Measurements from ENCODE around the gene C4orf50.
"Not testable (repeated sequence)": the region's sequence is repeated elsewhere in the genome, so short reads cannot be mapped to it uniquely, and the experiment has no call there.

C4orf50 gene

DNA sequence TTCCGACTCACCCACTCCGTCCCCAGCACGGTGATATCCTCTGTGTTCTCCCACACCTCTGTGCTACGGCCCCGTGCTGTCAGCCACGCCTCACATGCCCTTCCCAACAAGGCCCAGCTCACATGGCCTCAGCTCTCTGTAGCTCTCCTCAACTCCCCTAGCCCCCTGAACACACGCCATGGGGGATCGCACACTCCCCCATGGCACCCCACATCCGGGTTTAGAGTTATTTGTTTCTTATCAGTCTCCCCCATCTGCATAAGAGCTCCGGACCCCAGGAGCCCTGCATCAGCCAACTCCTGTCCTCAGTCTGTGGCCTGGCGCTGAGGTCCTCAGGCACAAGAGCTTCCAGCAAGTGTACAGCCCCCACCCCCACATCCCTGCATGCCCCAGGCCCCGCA lies 7.0 kb downstream of the C4orf50 start:
- H3K9ac ChIP-seq (ENCODE audit: low read length), result no peak overlapping the region
- no peak overlapping the region for H3K27ac ChIP-seq (ENCODE audit: low read depth, low read length)
- no peaks in the 10 kb centered on the region for H3K4me1 ChIP-seq (ENCODE audit: insufficient read depth, low read length)
- H3K9me3 ChIP-seq (ENCODE audit: low read length), result no peaks in the 10 kb centered on the region
- H3K36me3 ChIP-seq (ENCODE audit: insufficient read depth, low read length), result no peaks in the 10 kb centered on the region
- no peak overlapping the region for H3K4me3 ChIP-seq (ENCODE audit: low read depth in 1 of 2, low read length in 2 of 2)
- H3K27me3 ChIP-seq (ENCODE audit: control insufficient read depth in 1 of 2, insufficient read depth in 2 of 2, low read length in 2 of 2), result peaks cover 0 to 14% of the 10 kb centered on the region in 2 donors

DNA sequence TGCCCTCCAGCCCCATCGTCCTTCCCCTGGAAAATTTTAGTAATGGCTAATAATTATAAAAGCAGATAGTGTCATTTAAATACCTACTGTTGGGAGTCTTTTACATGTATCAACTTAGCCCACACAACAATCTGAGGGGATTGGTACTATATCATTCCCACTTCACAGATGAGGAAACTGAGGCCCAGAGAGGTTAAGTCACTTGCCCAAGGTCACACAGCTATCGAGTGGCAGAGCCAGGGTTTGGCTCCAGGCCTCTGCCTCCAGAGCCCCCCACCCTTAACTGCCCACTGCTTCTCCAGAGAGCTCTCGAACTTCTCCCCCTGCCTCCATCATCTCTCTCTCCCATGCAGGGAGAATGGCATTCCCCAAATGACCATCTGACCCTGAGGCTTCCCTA lies 7.4 kb downstream of the C4orf50 start:
- H3K4me3 ChIP-seq (ENCODE audit: low read depth in 1 of 2, low read length in 2 of 2), result no peak overlapping the region
- H3K9ac ChIP-seq (ENCODE audit: low read length), result no peak overlapping the region
- no peaks in the 10 kb centered on the region for H3K9me3 ChIP-seq (ENCODE audit: low read length)
- no peak overlapping the region for H3K27ac ChIP-seq (ENCODE audit: low read depth, low read length)
- peaks cover 0 to 14% of the 10 kb centered on the region in 2 donors for H3K27me3 ChIP-seq (ENCODE audit: control insufficient read depth in 1 of 2, insufficient read depth in 2 of 2, low read length in 2 of 2)
- no peaks in the 10 kb centered on the region for H3K4me1 ChIP-seq (ENCODE audit: insufficient read depth, low read length)
- no peaks in the 10 kb centered on the region for H3K36me3 ChIP-seq (ENCODE audit: insufficient read depth, low read length)

DNA sequence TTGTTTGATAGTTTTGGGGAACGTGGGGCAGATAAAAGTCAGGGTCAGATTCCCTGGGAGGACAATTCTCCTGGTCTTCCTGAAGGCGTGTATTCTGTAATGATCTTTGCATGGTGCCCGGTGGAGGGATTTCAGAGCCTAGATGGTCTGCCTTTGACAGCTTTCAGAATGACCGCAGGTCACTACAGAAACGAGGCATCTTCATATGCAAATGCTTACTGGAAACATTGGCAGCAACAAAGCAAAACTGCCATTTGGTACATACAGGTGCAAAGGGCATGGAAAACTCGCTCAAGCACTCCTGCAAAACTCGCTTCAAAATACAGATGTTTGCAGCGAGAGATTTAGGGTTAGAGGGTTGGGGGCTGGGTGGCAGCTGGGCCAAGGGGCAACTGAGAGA lies 8.8 kb downstream of the C4orf50 start:
- Histone ChIP-seq H3K4me3 (ENCODE audit: low read depth in 1 of 2, low read length in 2 of 2) (no peak overlapping the region), H3K36me3 (ENCODE audit: insufficient read depth, low read length) (no peaks in the 10 kb centered on the region), H3K9me3 (ENCODE audit: low read length) (no peaks in the 10 kb centered on the region), H3K9ac (ENCODE audit: low read length) (no peak overlapping the region), H3K27me3 (ENCODE audit: control insufficient read depth in 1 of 2, insufficient read depth in 2 of 2, low read length in 2 of 2) (peaks cover 0 to 14% of the 10 kb centered on the region in 2 donors), H3K27ac (ENCODE audit: low read depth, low read length) (no peak overlapping the region), H3K4me1 (ENCODE audit: insufficient read depth, low read length) (no peaks in the 10 kb centered on the region)

DNA sequence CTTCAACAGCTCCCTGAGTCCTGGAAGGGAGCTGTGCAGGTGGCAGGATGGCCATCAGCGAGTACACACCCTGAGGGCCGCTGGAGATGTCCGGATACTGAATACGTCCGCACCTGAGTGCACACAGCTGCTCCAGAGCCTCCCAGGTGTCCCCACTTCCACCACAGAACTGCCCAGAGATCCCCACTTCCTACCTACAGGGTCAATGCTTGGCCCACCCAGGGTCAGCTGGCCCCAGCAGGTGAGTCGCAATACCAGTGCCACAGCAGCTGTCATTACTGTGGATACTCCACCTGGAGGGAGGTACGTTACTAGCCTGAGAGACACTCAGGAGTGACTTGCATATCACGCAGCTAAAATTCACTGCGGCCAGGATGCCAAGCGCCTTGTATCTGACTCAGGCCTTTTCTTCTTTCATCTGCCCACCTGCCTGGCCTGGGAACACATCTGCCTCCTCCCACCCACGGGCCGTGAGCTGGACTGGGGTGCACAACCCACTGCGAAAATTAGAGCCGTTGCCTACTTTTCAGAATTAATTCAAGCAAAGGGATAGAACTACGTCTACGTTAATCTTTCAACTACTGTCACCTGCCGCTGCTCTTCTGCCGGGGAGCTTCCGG lies 9.4 kb downstream of the C4orf50 start:
- Histone ChIP-seq H3K9ac (ENCODE audit: low read length) (no peak overlapping the region), H3K27me3 (ENCODE audit: control insufficient read depth in 1 of 2, insufficient read depth in 2 of 2, low read length in 2 of 2) (peaks cover 0 to 14% of the 10 kb centered on the region in 2 donors), H3K4me3 (ENCODE audit: low read depth in 1 of 2, low read length in 2 of 2) (no peak overlapping the region), H3K27ac (ENCODE audit: low read depth, low read length) (no peak overlapping the region), H3K36me3 (ENCODE audit: insufficient read depth, low read length) (no peaks in the 10 kb centered on the region), H3K4me1 (ENCODE audit: insufficient read depth, low read length) (no peaks in the 10 kb centered on the region), H3K9me3 (ENCODE audit: low read length) (no peaks in the 10 kb centered on the region)

DNA sequence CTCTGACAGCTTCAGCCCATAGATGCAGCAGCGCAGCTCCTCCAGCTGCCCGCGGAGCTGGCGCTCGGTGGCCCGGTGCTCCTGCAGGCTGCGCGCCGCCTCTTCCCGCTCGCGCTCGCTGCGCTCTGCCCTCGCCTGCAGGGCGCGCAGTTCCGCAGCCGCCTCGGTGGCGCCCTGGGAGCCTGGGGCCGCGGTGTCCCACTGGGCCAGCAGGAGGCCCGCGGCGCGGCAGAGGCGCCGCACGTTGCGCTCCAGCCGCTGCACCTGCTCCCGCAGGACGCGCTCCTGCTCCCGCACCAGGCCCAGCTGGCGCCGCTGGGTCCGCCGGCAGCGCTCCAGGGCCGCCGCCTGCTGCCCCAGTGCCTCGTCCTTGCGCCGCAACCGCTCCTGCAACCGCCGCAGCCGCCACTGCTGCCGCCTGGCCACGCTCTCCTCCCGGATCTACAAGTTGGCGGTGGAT lies 10.1 kb downstream of the C4orf50 start:
- no peaks in the 10 kb centered on the region for H3K4me1 ChIP-seq (ENCODE audit: insufficient read depth, low read length)
- H3K4me3 ChIP-seq (ENCODE audit: low read depth in 1 of 2, low read length in 2 of 2), result no peak overlapping the region
- H3K36me3 ChIP-seq (ENCODE audit: insufficient read depth, low read length), result no peaks in the 10 kb centered on the region
- H3K27me3 ChIP-seq (ENCODE audit: control insufficient read depth in 1 of 2, insufficient read depth in 2 of 2, low read length in 2 of 2), result peaks cover 0 to 14% of the 10 kb centered on the region in 2 donors
- no peak overlapping the region for H3K27ac ChIP-seq (ENCODE audit: low read depth, low read length)
- H3K9me3 ChIP-seq (ENCODE audit: low read length), result no peaks in the 10 kb centered on the region
- no peak overlapping the region for H3K9ac ChIP-seq (ENCODE audit: low read length)

DNA sequence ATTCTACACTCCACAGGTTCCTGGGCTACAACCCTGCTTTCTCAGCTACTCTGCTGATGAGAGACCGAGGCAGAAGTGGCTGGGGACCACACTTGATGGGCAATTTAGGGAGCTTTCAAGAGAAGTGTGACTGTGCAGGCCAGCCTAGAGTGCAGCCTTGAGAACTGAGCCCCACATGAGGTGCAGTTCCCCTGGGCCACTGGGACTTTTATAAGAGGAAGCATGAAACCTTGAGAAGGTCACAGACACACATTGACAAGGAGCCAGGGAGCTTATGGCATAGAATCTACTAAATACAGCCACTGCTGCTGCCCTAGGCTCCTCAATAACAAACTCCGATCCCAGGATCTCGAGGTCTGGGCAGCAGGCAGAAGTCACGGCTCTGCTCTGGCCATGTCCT lies 13.1 kb downstream of the C4orf50 start:
- no peak overlapping the region for H3K4me3 ChIP-seq (ENCODE audit: low read depth in 1 of 2, low read length in 2 of 2)
- no peak overlapping the region for H3K9ac ChIP-seq (ENCODE audit: low read length)
- H3K4me1 ChIP-seq (ENCODE audit: insufficient read depth, low read length), result no peaks in the 10 kb centered on the region
- H3K9me3 ChIP-seq (ENCODE audit: low read length), result no peaks in the 10 kb centered on the region
- H3K36me3 ChIP-seq (ENCODE audit: insufficient read depth, low read length), result no peaks in the 10 kb centered on the region
- peaks cover 0 to 6% of the 10 kb centered on the region in 2 donors for H3K27me3 ChIP-seq (ENCODE audit: control insufficient read depth in 1 of 2, insufficient read depth in 2 of 2, low read length in 2 of 2)
- H3K27ac ChIP-seq (ENCODE audit: low read depth, low read length), result no peak overlapping the region

DNA sequence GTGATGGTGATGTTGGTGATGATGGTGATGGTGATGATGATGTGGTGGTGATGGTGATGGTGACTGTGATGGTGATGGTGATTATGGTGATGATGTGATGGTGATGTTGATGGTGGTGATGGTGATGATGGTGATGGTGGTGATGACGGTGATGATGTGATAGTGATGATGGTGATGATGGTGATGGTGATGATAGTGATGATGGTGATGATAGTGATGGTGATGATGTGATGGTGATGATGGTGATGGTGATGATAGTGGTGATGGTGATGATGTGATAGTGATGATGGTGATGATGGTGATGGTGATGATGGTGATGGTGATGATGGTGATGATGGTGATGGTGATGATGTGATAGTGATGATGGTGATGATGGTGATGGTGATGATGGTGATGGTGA lies 14.7 kb downstream of the C4orf50 start:
- not testable (repeated sequence) for H3K9ac ChIP-seq (ENCODE audit: low read length); H3K27me3 ChIP-seq (ENCODE audit: control insufficient read depth in 1 of 2, insufficient read depth in 2 of 2, low read length in 2 of 2); H3K36me3 ChIP-seq (ENCODE audit: insufficient read depth, low read length); H3K4me3 ChIP-seq (ENCODE audit: low read depth in 1 of 2, low read length in 2 of 2); H3K27ac ChIP-seq (ENCODE audit: low read depth, low read length); H3K9me3 ChIP-seq (ENCODE audit: low read length); H3K4me1 ChIP-seq (ENCODE audit: insufficient read depth, low read length)

DNA sequence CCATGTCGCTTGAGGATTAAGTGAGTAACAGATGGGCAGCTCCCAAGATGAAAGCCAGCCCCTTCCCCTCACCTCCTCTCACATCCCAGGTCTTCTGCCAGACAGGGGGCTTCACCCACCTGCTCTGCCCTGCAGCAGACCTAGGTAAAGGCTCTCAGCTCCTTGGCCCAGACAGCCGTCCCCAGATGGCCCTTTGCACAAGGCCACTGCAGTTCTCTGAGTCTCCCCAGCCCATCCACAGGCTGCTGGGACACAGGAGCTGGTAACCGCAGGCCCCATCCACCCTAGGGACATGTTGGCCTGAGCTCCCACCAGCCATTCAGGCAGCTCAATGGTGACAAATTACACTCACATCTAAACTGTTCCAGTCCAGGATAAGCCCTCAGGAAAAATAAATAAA lies 15.3 kb downstream of the C4orf50 start:
- no peak overlapping the region for H3K4me3 ChIP-seq (ENCODE audit: low read depth in 1 of 2, low read length in 2 of 2)

DNA sequence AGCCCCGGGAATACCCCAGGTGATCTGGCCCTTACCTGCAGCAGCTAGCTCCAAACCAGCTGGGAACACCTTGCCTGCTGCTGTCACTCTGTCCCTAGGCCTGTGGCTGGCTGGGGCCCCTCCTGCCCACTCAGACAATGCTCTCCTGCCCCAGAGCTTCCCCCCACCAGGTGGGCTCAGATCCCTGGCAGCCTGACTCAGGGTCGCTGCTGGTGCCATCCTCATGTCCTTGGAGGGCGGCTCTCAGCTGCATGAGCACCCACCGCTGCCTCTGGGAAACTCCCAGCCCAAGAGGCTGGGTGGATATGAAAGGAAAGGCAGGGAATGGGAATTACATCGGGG lies 15.8 kb downstream of the C4orf50 start:
- no peaks in the 10 kb centered on the region for H3K36me3 ChIP-seq (ENCODE audit: insufficient read depth, low read length)
- H3K9ac ChIP-seq (ENCODE audit: low read length), result no peak overlapping the region
- H3K27ac ChIP-seq (ENCODE audit: low read depth, low read length), result no peak overlapping the region
- no peaks in the 10 kb centered on the region for H3K4me1 ChIP-seq (ENCODE audit: insufficient read depth, low read length)
- H3K9me3 ChIP-seq (ENCODE audit: low read length), result no peaks in the 10 kb centered on the region
- H3K27me3 ChIP-seq (ENCODE audit: control insufficient read depth in 1 of 2, insufficient read depth in 2 of 2, low read length in 2 of 2), result peaks cover 0 to 4% of the 10 kb centered on the region in 2 donors
- no peak overlapping the region for H3K4me3 ChIP-seq (ENCODE audit: low read depth in 1 of 2, low read length in 2 of 2)

More for the DNA sequence above, 15.3 kb downstream of the C4orf50 start:
- no peaks in the 10 kb centered on the region for H3K4me1 ChIP-seq (ENCODE audit: insufficient read depth, low read length)
- no peaks in the 10 kb centered on the region for H3K36me3 ChIP-seq (ENCODE audit: insufficient read depth, low read length)
- no peak overlapping the region for H3K27ac ChIP-seq (ENCODE audit: low read depth, low read length)
- no peak overlapping the region for H3K9ac ChIP-seq (ENCODE audit: low read length)
- H3K27me3 ChIP-seq (ENCODE audit: control insufficient read depth in 1 of 2, insufficient read depth in 2 of 2, low read length in 2 of 2), result peaks cover 0 to 4% of the 10 kb centered on the region in 2 donors
- no peaks in the 10 kb centered on the region for H3K9me3 ChIP-seq (ENCODE audit: low read length)

DNA sequence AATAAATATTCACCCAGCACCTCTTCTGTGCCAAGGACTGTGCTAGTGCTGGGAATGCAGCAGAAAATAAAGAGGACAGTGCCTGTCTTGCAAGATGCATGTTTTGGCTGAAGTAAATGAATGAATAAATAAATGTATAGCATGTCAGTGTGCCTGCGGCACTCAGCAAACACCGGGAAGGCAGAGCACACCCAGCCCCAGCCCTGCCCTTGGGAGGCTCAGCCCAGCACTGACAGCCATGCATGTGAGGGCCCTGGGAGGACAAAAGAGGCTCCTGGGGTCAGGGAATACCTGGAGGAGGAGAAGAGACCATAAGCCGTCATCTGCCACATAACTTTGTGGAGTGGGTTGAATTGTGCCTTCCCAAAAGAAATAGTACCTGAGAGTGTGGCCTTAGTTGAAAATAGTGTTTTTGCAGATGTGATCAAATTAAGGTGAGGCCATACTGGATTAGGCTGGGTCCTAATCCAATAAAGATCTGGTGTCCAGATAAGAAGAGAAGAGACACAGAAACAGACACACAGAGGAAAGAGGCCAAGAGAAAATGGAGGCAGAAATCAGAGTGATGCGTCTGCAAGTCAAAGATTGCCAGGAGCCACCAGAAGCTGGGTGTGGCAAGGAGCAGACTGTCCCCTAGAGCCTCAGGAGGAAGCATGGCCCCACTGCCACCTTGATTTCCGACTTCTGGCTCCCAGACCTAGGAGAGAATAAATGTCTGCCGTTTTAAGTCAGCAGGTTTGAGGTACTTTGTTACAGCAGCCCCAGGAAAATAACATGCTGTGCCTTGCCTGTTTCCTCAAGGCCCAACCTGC lies 16.3 kb downstream of the C4orf50 start:
- Histone ChIP-seq H3K9me3 (ENCODE audit: low read length) (no peaks in the 10 kb centered on the region), H3K9ac (ENCODE audit: low read length) (no peak overlapping the region), H3K36me3 (ENCODE audit: insufficient read depth, low read length) (no peaks in the 10 kb centered on the region), H3K4me3 (ENCODE audit: low read depth in 1 of 2, low read length in 2 of 2) (no peak overlapping the region), H3K4me1 (ENCODE audit: insufficient read depth, low read length) (no peaks in the 10 kb centered on the region), H3K27me3 (ENCODE audit: control insufficient read depth in 1 of 2, insufficient read depth in 2 of 2, low read length in 2 of 2) (peaks cover 0 to 4% of the 10 kb centered on the region in 2 donors), H3K27ac (ENCODE audit: low read depth, low read length) (no peak overlapping the region)

DNA sequence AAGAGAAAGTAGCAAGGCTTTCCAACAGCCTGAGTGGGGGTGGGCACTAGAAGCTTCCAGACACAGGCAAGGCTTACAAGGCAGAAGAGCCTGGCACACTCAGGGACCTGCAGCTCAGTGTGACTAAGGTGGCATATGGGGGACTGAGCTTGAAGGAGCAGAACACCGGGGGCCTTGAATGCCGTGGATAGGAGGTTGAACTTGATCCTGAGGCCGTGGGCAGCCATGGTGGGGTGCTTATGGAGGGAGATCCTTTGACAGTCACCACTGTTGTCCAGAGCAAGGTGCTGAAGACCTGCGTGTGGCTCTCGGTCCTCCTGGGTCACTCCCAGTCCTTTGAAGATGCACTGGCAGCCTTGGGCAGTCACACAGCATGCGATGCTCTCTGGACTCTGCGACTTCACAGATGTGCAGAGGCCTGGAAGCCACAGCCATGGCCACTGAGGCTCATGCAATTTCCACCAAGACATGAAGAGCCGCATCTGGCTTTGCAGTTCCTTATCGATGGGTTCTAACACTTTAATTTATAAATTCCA lies 18.3 kb downstream of the C4orf50 start:
- H3K27ac ChIP-seq (ENCODE audit: low read depth, low read length), result no peak overlapping the region
- H3K9me3 ChIP-seq (ENCODE audit: low read length), result no peaks in the 10 kb centered on the region
- H3K4me3 ChIP-seq (ENCODE audit: low read depth in 1 of 2, low read length in 2 of 2), result no peak overlapping the region
- H3K9ac ChIP-seq (ENCODE audit: low read length), result no peak overlapping the region
- no peaks in the 10 kb centered on the region for H3K4me1 ChIP-seq (ENCODE audit: insufficient read depth, low read length)
- peaks cover 0 to 4% of the 10 kb centered on the region in 2 donors for H3K27me3 ChIP-seq (ENCODE audit: control insufficient read depth in 1 of 2, insufficient read depth in 2 of 2, low read length in 2 of 2)
- H3K36me3 ChIP-seq (ENCODE audit: insufficient read depth, low read length), result no peaks in the 10 kb centered on the region

Measured in muscle layer of colon (tissue), 2 donors.